ENCODE results near the gene SPATA46. TPM values are rescaled to one million over a fixed set of nuclear protein-coding genes. Genes with fewer than 3 reads are reported as not detected.

The SPATA46 gene
- total and polyA plus RNA-seq, 9 of the 15 experiments (the other 6 are each of a cell fraction or from before 2014, with no cell fraction given), result 0.04 to 0.11 TPM; not detected in 7

- peak; percentile 23 for FAIRE-seq
- ChIA-PET POLR2A (interaction anchor here (0.7 to 1.5 kb wide), 3 partner anchors 9 to 616 kb away, joined by 3 to 6 read pairs (median 5); no protein-coding TSS in a partner anchor), CTCF (ENCODE audit: low intra/inter-chr PET ratio) (no interaction called here)
- no peak for TF ChIP-seq TSHZ1 (CRISPR knock-in tag; IDR thresholded peaks at IDR 0.05)
- Histone ChIP-seq H2AFZ (ENCODE audit: low read depth, low read length) (peak overlapping the region; percentile 54), H3K27me3 (ENCODE audit: control insufficient read depth in 2 of 2, insufficient read depth in 2 of 2, low read length in 2 of 2) (no peaks in the 10 kb centered on the region), H3K9me1 (ENCODE audit: control insufficient read depth, insufficient read depth, low read length) (no peaks in the 10 kb centered on the region), H3K4me1 (replicated peaks in 1 of 2; ENCODE audit: control insufficient read depth in 2 of 2, insufficient read depth in 2 of 2, low read length in 2 of 2) (peaks cover 0 to 42% of the 10 kb centered on the region in 2 experiments; a peak in 2 of 5 replicates), H3K9ac (ENCODE audit: insufficient read depth in 1 of 2, low read depth in 2 of 2, low read length in 2 of 2) (0 out of 4 replicates have a peak overlapping the region, but pooled peaks of 1 of the 2 experiments have one; percentile 2), H3K4me2 (ENCODE audit: insufficient read depth, low read length) (peak overlapping the region; percentile 39; the same call in 1 of the 2 replicates), H3K36me3 (ENCODE audit: control insufficient read depth, insufficient read depth, low read length) (no peaks in the 10 kb centered on the region), H3K27ac (ENCODE audit: extremely low read depth, low read depth, low read length) (no peak overlapping the region), H3K79me2 (ENCODE audit: control insufficient read depth, insufficient read depth, low read length) (no peaks in the 10 kb centered on the region), H3K4me3 (no peak overlapping the region), H3K9me3 (replicated peaks; ENCODE audit: control insufficient read depth, insufficient read depth, low read depth, low read length) (no peaks in the 10 kb centered on the region), H4K20me1 (replicated peaks; ENCODE audit: control insufficient read depth, insufficient read depth, low read length) (no peaks in the 10 kb centered on the region)
- no TSS peak for BruUV-seq (replicated peaks)
- in situ Hi-C loops (cut with MboI), result no loop called here
- no peak for DNase-seq (ENCODE audit: extremely low read depth in 1 of 4, low spot score in 3 of 4)
- intact Hi-C loops (cut with micrococcal nuclease), result no loop called here
- WGBS (ENCODE audit: insufficient coverage, low coverage, missing lambda C conversion rate), result 69% methylated on average over 1 of the region's 1 CpG
- ATAC-seq, result no peak
Observed at GRCh38 chr1:162407539-162407938, 30.9 kb upstream of the SPATA46 start.
